HG03571 (cell line): ENCODE results near the gene TP53BP1.

Experiments
- ATAC-seq: cut with Tn5 transposase; IDR thresholded peaks from one replicate; pipeline ENCODE4 v1.9.1; 2021; ENCODE audit not compliant: unreplicated experiment

The TP53BP1 gene

GRCh38 chr15:43370310-43370974 is 122.5 kb downstream of the TP53BP1 start:
- peak; percentile 21 for ATAC-seq

- ATAC-seq: no peak
Measured at GRCh38 chr15:43361313-43361903, 131.5 kb downstream of the TP53BP1 start.

GRCh38 chr15:43360821-43361220 is 132.1 kb downstream of the TP53BP1 start:
- ATAC-seq: no peak
